NCI-H128 (cell line): ENCODE data around the gene NR2F1-AS1.

ENCODE experiments used
- DNase-seq: peaks from one replicate; lab custom pipeline; 2025; ENCODE audit not compliant: unreplicated experiment; lab: John Stamatoyannopoulos, UW

NR2F1-AS1 gene

GRCh38 chr5:93578813-93579691, 2.0 kb downstream of the NR2F1-AS1 start:
- no peak for DNase-seq

GRCh38 chr5:93577854-93578812, 2.9 kb downstream of the NR2F1-AS1 start:
- DNase-seq: no peak

- DNase-seq: no peak
Measured at GRCh38 chr5:93576994-93577853, 3.8 kb downstream of the NR2F1-AS1 start.

- DNase-seq: no peak
Measured at GRCh38 chr5:93575461-93576414, 5.3 kb downstream of the NR2F1-AS1 start.

GRCh38 chr5:93574491-93575305, 6.3 kb downstream of the NR2F1-AS1 start:
- no peak for DNase-seq

- DNase-seq: no peak
Measured at GRCh38 chr5:93573354-93574351, 7.4 kb downstream of the NR2F1-AS1 start.

GRCh38 chr5:93572608-93573353, 8.2 kb downstream of the NR2F1-AS1 start:
- DNase-seq: no peak

- DNase-seq: no peak
Measured at GRCh38 chr5:93572101-93572607, 8.9 kb downstream of the NR2F1-AS1 start.

GRCh38 chr5:93571114-93571949, 9.7 kb downstream of the NR2F1-AS1 start:
- DNase-seq: no peak

- no peak for DNase-seq
Measured at GRCh38 chr5:93570294-93571113, 10.5 kb downstream of the NR2F1-AS1 start.

- DNase-seq: no peak
Measured at GRCh38 chr5:93569300-93570160, 11.5 kb downstream of the NR2F1-AS1 start.

GRCh38 chr5:93567424-93567823, 13.6 kb downstream of the NR2F1-AS1 start:
- DNase-seq: no peak

- DNase-seq: no peak
Measured at GRCh38 chr5:93566091-93566490, 14.9 kb downstream of the NR2F1-AS1 start.

- no peak for DNase-seq
Measured at GRCh38 chr5:93557021-93557604, 23.9 kb downstream of the NR2F1-AS1 start.
